ENCODE data around the gene EIF2AK3.

DNA sequence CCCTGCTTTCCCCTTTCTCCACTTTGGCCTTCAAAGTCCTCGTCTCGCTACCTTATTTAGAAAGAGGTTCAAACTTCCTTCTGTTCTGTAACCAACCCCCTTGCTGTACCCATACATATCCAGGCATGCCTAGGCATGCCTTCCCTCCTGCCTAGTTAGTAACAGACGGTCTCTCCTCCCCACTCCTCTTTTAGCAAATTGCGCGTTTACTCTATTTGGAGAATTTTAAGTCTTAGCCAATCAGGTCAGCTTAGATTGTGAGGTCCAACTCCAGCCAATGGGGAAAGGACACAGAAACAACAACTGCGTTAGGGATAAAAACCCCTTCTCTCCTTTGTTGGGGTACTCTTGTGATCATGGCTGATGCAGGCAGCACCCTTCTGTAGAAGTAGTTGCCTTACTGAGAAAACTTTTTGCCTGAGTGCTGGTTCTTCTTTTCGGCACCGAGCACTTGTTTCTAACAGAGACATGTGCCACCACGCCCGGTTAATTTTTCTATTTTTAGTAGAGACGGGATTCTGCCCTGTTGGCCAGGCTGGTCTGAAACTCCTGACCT lies 88.8 kb downstream of the EIF2AK3 start:
- TF ChIP-seq POLR2AphosphoS5 (IDR thresholded peaks at IDR 0.05; ENCODE audit: low read depth, low read length), result no peak
- TF ChIP-seq SPI1 (IDR thresholded peaks at IDR 0.05; ENCODE audit: low read depth, low read length), result no peak
- TF ChIP-seq PAX5 (IDR thresholded peaks at IDR 0.05; ENCODE audit: insufficient read depth, low read length, severe bottlenecking), result no peak
- no peak for TF ChIP-seq POLR2A (IDR thresholded peaks at IDR 0.05; ENCODE audit: low read depth, low read length)
- TF ChIP-seq TAF1 (IDR thresholded peaks at IDR 0.05; ENCODE audit: low read depth, low read length), result no peak
